HL-60 (cell line): Measurements from ENCODE around the gene CLDN34.
A peak's percentile ranks its signal among the peaks of the same experiment; 100 is the strongest.

ENCODE experiments used
- GABPA ChIP-seq: IDR thresholded peaks from 2 replicates; pipeline ENCODE4 v1.6.1; 2012; ENCODE audit warnings: low read depth
- POLR2AphosphoS5 ChIP-seq: IDR thresholded peaks from 2 replicates; pipeline ENCODE4 v1.6.1; 2012; ENCODE audit warnings: low read depth
- SPI1 ChIP-seq: IDR thresholded peaks from 2 replicates; pipeline ENCODE4 v1.6.1; 2012; ENCODE audit warnings: low read depth, mild to moderate bottlenecking, borderline replicate concordance
- TF ChIP-seq, protein P1 (sequence below): IDR thresholded peaks from one replicate; pipeline ENCODE4 v1.5.1; 2011; ENCODE audit warnings: low read length, control low read depth, inconsistent platforms; ENCODE audit not compliant: insufficient read depth
- TF ChIP-seq, protein P2 (sequence below): IDR thresholded peaks from 2 replicates; pipeline ENCODE4 v1.6.1; 2012; ENCODE audit warnings: low read depth; ENCODE audit not compliant: insufficient replicate concordance

GRCh38 chrX:9995855-9996339, 28.7 kb downstream of the CLDN34 start:
- TF ChIP-seq, protein P1, sequence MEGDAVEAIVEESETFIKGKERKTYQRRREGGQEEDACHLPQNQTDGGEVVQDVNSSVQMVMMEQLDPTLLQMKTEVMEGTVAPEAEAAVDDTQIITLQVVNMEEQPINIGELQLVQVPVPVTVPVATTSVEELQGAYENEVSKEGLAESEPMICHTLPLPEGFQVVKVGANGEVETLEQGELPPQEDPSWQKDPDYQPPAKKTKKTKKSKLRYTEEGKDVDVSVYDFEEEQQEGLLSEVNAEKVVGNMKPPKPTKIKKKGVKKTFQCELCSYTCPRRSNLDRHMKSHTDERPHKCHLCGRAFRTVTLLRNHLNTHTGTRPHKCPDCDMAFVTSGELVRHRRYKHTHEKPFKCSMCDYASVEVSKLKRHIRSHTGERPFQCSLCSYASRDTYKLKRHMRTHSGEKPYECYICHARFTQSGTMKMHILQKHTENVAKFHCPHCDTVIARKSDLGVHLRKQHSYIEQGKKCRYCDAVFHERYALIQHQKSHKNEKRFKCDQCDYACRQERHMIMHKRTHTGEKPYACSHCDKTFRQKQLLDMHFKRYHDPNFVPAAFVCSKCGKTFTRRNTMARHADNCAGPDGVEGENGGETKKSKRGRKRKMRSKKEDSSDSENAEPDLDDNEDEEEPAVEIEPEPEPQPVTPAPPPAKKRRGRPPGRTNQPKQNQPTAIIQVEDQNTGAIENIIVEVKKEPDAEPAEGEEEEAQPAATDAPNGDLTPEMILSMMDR: peak; percentile 43
- TF ChIP-seq, protein P2, sequence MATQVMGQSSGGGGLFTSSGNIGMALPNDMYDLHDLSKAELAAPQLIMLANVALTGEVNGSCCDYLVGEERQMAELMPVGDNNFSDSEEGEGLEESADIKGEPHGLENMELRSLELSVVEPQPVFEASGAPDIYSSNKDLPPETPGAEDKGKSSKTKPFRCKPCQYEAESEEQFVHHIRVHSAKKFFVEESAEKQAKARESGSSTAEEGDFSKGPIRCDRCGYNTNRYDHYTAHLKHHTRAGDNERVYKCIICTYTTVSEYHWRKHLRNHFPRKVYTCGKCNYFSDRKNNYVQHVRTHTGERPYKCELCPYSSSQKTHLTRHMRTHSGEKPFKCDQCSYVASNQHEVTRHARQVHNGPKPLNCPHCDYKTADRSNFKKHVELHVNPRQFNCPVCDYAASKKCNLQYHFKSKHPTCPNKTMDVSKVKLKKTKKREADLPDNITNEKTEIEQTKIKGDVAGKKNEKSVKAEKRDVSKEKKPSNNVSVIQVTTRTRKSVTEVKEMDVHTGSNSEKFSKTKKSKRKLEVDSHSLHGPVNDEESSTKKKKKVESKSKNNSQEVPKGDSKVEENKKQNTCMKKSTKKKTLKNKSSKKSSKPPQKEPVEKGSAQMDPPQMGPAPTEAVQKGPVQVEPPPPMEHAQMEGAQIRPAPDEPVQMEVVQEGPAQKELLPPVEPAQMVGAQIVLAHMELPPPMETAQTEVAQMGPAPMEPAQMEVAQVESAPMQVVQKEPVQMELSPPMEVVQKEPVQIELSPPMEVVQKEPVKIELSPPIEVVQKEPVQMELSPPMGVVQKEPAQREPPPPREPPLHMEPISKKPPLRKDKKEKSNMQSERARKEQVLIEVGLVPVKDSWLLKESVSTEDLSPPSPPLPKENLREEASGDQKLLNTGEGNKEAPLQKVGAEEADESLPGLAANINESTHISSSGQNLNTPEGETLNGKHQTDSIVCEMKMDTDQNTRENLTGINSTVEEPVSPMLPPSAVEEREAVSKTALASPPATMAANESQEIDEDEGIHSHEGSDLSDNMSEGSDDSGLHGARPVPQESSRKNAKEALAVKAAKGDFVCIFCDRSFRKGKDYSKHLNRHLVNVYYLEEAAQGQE: no peak
- no peak for TF ChIP-seq POLR2AphosphoS5
- TF ChIP-seq GABPA: no peak
- TF ChIP-seq SPI1: no peak
